NCI-H82 treated with DMSO at 0.1 percent for 48 hours (cell line): ENCODE measurements around the gene BTBD16.

ENCODE experiments used
- DNase-seq: peaks from one replicate; lab custom pipeline; 2025; ENCODE audit not compliant: unreplicated experiment; lab: John Stamatoyannopoulos, UW

Gene BTBD16

GRCh38 chr10:122293156-122293960 lies 22.3 kb downstream of the BTBD16 start:
- no peak for DNase-seq

GRCh38 chr10:122293961-122294380 lies 22.9 kb downstream of the BTBD16 start:
- no peak for DNase-seq

- no peak for DNase-seq
Observed at GRCh38 chr10:122294511-122295450, 23.7 kb downstream of the BTBD16 start.

- no peak for DNase-seq
Observed at GRCh38 chr10:122295451-122295809, 24.3 kb downstream of the BTBD16 start.

- DNase-seq: no peak
Observed at GRCh38 chr10:122296363-122297120, 25.4 kb downstream of the BTBD16 start.

- no peak for DNase-seq
Observed at GRCh38 chr10:122297583-122297982, 26.5 kb downstream of the BTBD16 start.

- DNase-seq: no peak
Observed at GRCh38 chr10:122298206-122298597, 27.1 kb downstream of the BTBD16 start.

- DNase-seq: peak; percentile 44
Observed at GRCh38 chr10:122298598-122299301, 27.7 kb downstream of the BTBD16 start.

- DNase-seq: no peak
Observed at GRCh38 chr10:122299423-122300075, 28.5 kb downstream of the BTBD16 start.

GRCh38 chr10:122301055-122301810 lies 30.1 kb downstream of the BTBD16 start:
- no peak for DNase-seq

- no peak for DNase-seq
Observed at GRCh38 chr10:122301811-122302115, 30.7 kb downstream of the BTBD16 start.

GRCh38 chr10:122302315-122302714 lies 31.2 kb downstream of the BTBD16 start:
- DNase-seq: no peak

- DNase-seq: no peak
Observed at GRCh38 chr10:122303271-122304053, 32.4 kb downstream of the BTBD16 start.

- no peak for DNase-seq
Observed at GRCh38 chr10:122304054-122304579, 33.0 kb downstream of the BTBD16 start.

- DNase-seq: no peak
Observed at GRCh38 chr10:122306282-122306681, 35.2 kb downstream of the BTBD16 start.

GRCh38 chr10:122306744-122307143 lies 35.6 kb downstream of the BTBD16 start:
- DNase-seq: no peak

- no peak for DNase-seq
Observed at GRCh38 chr10:122307669-122308416, 36.7 kb downstream of the BTBD16 start.
